ENCODE measurements around the gene NXPH1.

NXPH1 gene

DNA sequence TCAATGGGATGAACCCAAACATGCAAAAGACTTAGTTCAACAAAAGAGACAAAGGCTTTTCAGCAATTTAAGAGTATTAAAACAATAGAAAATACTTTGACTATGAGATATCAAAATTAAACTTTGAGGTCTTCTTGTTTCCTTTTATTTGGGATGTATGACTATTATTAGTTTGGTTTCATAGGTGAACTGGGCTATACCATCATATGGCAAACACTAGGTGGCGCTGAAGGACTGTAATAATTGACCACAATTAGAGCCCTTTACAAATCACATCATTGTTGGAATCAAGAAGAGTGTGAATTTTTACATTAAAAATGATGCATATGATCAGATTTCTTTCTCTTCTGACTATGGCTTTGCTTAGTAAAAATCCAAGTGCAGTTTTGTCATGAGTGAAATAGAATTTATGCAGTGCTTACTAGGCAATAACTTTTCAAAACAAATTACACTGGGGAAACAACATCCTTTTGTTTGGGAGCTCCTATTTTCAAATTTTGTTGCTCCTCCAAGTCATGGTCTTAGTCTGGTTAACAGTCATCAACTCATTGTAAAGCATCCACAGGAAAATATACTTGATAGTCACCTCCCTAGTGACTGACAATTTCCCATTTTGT is 14.7 kb upstream of the NXPH1 start:
- H3K4me3 ChIP-seq (ENCODE audit: control insufficient read depth, low read depth, low read length), result no peak overlapping the region
- TF ChIP-seq, protein P1, sequence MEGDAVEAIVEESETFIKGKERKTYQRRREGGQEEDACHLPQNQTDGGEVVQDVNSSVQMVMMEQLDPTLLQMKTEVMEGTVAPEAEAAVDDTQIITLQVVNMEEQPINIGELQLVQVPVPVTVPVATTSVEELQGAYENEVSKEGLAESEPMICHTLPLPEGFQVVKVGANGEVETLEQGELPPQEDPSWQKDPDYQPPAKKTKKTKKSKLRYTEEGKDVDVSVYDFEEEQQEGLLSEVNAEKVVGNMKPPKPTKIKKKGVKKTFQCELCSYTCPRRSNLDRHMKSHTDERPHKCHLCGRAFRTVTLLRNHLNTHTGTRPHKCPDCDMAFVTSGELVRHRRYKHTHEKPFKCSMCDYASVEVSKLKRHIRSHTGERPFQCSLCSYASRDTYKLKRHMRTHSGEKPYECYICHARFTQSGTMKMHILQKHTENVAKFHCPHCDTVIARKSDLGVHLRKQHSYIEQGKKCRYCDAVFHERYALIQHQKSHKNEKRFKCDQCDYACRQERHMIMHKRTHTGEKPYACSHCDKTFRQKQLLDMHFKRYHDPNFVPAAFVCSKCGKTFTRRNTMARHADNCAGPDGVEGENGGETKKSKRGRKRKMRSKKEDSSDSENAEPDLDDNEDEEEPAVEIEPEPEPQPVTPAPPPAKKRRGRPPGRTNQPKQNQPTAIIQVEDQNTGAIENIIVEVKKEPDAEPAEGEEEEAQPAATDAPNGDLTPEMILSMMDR (conservative IDR thresholded peaks at IDR 0.05; ENCODE audit: control insufficient read depth, insufficient read depth, low read depth, low read length), result peak; percentile 67
- DNase-seq (ENCODE audit: low read depth), result peak; percentile 62

DNA sequence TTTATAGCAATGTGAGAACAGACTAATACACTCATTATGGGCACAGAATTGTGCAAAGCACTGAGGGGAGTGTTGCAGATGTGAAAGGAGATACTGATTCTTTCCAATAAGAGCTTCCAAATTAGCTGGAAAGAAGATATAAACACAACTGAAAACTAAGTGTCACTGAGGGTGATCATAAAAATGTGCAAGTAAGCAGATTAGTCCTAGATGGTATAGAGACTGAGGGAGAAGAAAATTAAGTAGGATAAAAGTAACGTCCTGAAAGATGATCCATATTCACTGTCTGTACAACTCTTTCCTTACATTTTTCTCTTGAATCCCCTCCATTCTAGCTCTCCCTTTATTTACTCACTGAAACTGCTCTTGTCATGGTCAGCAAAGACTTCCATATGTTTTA is 11.2 kb upstream of the NXPH1 start:
- TF ChIP-seq, protein P1 (conservative IDR thresholded peaks at IDR 0.05; ENCODE audit: control insufficient read depth, insufficient read depth, low read depth, low read length), result no peak

GRCh38 chr7:8423057-8423456 is 10.4 kb upstream of the NXPH1 start:
- TF ChIP-seq, protein P1 (conservative IDR thresholded peaks at IDR 0.05; ENCODE audit: control insufficient read depth, insufficient read depth, low read depth, low read length), result no peak
- no peak for DNase-seq (ENCODE audit: low read depth)
- no peak overlapping the region for H3K4me3 ChIP-seq (ENCODE audit: control insufficient read depth, low read depth, low read length)

More for the DNA sequence above, 11.2 kb upstream of the NXPH1 start:
- no peak overlapping the region for H3K4me3 ChIP-seq (ENCODE audit: control insufficient read depth, low read depth, low read length)
- DNase-seq (ENCODE audit: low read depth), result no peak

DNA sequence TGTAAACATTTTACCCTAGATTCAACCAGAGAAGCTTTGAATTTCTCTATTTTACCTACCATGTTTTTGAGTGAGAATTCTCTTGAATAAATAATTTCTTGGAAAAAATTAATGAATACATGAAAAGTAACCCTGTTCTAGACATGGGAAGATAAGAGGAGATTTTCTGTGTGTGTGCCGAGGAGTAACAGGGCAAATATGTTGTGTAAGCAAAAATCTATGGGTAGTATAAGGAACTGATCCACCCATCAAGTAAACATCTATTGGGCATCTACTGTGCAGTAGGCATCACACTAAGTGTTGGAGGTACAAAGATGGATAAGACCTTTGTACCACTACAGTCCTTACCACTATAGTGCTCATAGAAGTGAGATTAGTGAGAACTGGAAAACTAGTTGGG is 8.2 kb upstream of the NXPH1 start:
- TF ChIP-seq, protein P1 (conservative IDR thresholded peaks at IDR 0.05; ENCODE audit: control insufficient read depth, insufficient read depth, low read depth, low read length), result no peak
- DNase-seq (ENCODE audit: low read depth), result no peak
- no peak overlapping the region for H3K4me3 ChIP-seq (ENCODE audit: control insufficient read depth, low read depth, low read length)

GRCh38 chr7:8430643-8431042 is 2.8 kb upstream of the NXPH1 start:
- TF ChIP-seq, protein P1 (conservative IDR thresholded peaks at IDR 0.05; ENCODE audit: control insufficient read depth, insufficient read depth, low read depth, low read length), result no peak
- H3K4me3 ChIP-seq (ENCODE audit: control insufficient read depth, low read depth, low read length), result no peak overlapping the region
- no peak for DNase-seq (ENCODE audit: low read depth)

- no peak overlapping the region for H3K4me3 ChIP-seq (ENCODE audit: control insufficient read depth, low read depth, low read length)
- no peak for DNase-seq (ENCODE audit: low read depth)
- TF ChIP-seq, protein P1 (conservative IDR thresholded peaks at IDR 0.05; ENCODE audit: control insufficient read depth, insufficient read depth, low read depth, low read length), result no peak
Measured at GRCh38 chr7:8434290-8435002, 1.0 kb downstream of the NXPH1 start.
